Uterus (tissue), 4 donors: ENCODE measurements around the gene KRTAP5-3. TPM values are rescaled to one million over a fixed set of nuclear protein-coding genes. Genes with fewer than 3 reads are reported as not detected.

ENCODE experiments used
- DNase-seq, 2 donors: peaks; one replicate each; pipeline ENCODE4 v3.0.0-alpha.2; 2019 to 2020
- H3K27ac ChIP-seq, 2 donors: fragments of 200-600 bp; sonication (generic); 1 replicate in 1 of 2; 2 replicates in 1 of 2; pipeline ENCODE4 v1.5.1; 2016 to 2018
- H3K27me3 ChIP-seq, 2 donors: fragments of 200-600 bp; sonication (generic); one replicate each; pipeline ENCODE4 v1.5.1; 2018 to 2019; ENCODE audit warnings: control low read depth in 1 of 2
- H3K36me3 ChIP-seq, 2 donors: fragments of 200-600 bp; sonication (generic); one replicate each; pipeline ENCODE4 v1.5.1; 2019; ENCODE audit warnings: control low read depth in 1 of 2
- H3K4me1 ChIP-seq, 2 donors: fragments of 200-600 bp; sonication (generic); one replicate each; pipeline ENCODE4 v1.5.1; 2018 to 2019; ENCODE audit warnings: control low read depth in 1 of 2
- H3K4me3 ChIP-seq, 2 donors: fragments of 200-600 bp; sonication (generic); 1 replicate in 1 of 2; 2 replicates in 1 of 2; pipeline ENCODE4 v1.5.1; 2018 to 2019; ENCODE audit warnings: mild to moderate bottlenecking in 1 of 2
- H3K9me3 ChIP-seq, 2 donors: fragments of 200-600 bp; sonication (generic); one replicate each; pipeline ENCODE4 v1.5.1; 2019; ENCODE audit warnings: control low read depth in 1 of 2
- CTCF ChIP-seq, 4 experiments: fragments of 200-600 bp in 2 of 4; fragments of 450-650 bp in 2 of 4; sonication (generic) in 2 of 4; IDR thresholded peaks; one replicate each; pipeline ENCODE4 v1.5.1; 2016 to 2019; ENCODE audit warnings: antibody characterized with exemption in 4 of 4, mild to moderate bottlenecking in 2 of 4, moderate library complexity in 1 of 4
- POLR2A ChIP-seq, 2 donors: fragments of 450-650 bp; IDR thresholded peaks; one replicate each; pipeline ENCODE4 v1.6.1; 2016; ENCODE audit warnings: antibody characterized with exemption in 2 of 2, mild to moderate bottlenecking in 1 of 2, moderate library complexity in 1 of 2
- intact Hi-C: fragments of 100-400 bp; cut with DNase I; formaldehyde crosslinking; loops from one replicate; pipeline ENCODE4 v1.15.1; 2023; ENCODE audit warnings: low total_unique reads
- total RNA-seq, 4 donors: library from RNA; depleted of rRNA in 3 of 4; stranded (reverse); fragments of >200 nt in 3 of 4; gene quantifications; one replicate each; pipeline versions ENCODE4 v1.1.0 to v1.2.4, GENCODE V29; 2014 to 2023
- donor health status: DM: yes; HTN: yes; CAD: no.

KRTAP5-3 gene
- total RNA-seq, 4 donors from 2014 or later = not detected

GRCh38 chr11:1562469-1563148, 45.7 kb downstream of the KRTAP5-3 start:
- intact Hi-C loops = no loop called here
- H3K36me3 ChIP-seq = no peaks in the 10 kb centered on the region
- H3K27ac ChIP-seq = no peak overlapping the region

DNA sequence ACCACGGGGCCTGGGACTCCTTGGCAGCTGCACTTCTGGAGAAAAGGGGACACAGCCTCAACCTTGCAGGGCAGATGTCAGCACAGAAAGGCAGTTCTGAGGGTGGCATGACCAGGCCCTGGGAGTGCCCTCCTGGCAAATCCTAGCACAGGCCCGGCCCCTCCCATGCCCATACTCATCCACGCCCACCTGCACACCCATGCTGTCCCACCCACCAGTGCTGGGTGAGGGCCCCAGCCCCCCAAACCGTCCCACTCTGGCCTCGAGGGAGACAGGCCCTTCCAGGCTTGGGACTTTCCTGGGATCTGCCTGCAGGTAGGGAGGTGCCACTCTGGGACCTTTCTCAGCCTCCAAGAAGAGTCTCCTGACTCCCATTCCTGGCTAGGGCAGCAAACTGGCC, 46.3 kb downstream of the KRTAP5-3 start:
- H3K4me3 ChIP-seq = no peak overlapping the region
- TF ChIP-seq POLR2A (IDR thresholded peaks at IDR 0.05) (no peak), CTCF (IDR thresholded peaks at IDR 0.05) (no peak)
- H3K4me1 ChIP-seq = peaks cover 0 to 11% of the 10 kb centered on the region in 2 donors
- H3K27me3 ChIP-seq = no peaks in the 10 kb centered on the region
- intact Hi-C loops = no loop called here
- H3K27ac ChIP-seq = no peak overlapping the region
- no peaks in the 10 kb centered on the region for H3K36me3 ChIP-seq
- no peaks in the 10 kb centered on the region for H3K9me3 ChIP-seq
- DNase-seq = no peak

More at GRCh38 chr11:1562469-1563148, 45.7 kb downstream of the KRTAP5-3 start:
- no peaks in the 10 kb centered on the region for H3K9me3 ChIP-seq
- DNase-seq = no peak
- H3K4me1 ChIP-seq = peaks cover 0 to 11% of the 10 kb centered on the region in 2 donors
- H3K4me3 ChIP-seq = no peak overlapping the region
- no peaks in the 10 kb centered on the region for H3K27me3 ChIP-seq
- TF ChIP-seq POLR2A (IDR thresholded peaks at IDR 0.05) = no peak
- TF ChIP-seq CTCF (IDR thresholded peaks at IDR 0.05) = no peak

DNA sequence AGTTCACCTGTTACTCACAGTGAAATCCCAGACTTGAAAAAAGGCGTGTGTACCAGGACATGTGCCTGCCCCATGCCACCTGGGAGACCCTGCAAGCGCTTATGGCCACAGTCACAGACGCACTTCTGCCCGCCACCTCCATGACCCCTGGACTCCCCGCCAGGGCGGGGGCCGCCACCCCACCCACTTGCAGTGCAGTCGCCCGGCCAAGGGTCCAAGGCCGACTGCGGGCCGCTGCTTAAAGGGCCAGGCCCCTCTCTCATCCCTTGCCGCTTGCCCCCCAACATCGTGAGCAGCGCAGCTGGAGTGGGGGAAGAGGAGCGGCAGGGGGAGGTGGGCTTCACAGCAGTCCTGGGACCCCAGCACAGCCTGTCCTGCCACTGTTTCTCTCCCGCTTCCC, 47.0 kb downstream of the KRTAP5-3 start:
- Histone ChIP-seq H3K9me3 (no peaks in the 10 kb centered on the region), H3K4me3 (no peak overlapping the region), H3K27me3 (no peaks in the 10 kb centered on the region), H3K27ac (no peak overlapping the region), H3K36me3 (no peaks in the 10 kb centered on the region), H3K4me1 (peaks cover 0 to 11% of the 10 kb centered on the region in 2 donors)
- no peak for DNase-seq
- intact Hi-C loops = no loop called here
- TF ChIP-seq CTCF (IDR thresholded peaks at IDR 0.05) = no peak

DNA sequence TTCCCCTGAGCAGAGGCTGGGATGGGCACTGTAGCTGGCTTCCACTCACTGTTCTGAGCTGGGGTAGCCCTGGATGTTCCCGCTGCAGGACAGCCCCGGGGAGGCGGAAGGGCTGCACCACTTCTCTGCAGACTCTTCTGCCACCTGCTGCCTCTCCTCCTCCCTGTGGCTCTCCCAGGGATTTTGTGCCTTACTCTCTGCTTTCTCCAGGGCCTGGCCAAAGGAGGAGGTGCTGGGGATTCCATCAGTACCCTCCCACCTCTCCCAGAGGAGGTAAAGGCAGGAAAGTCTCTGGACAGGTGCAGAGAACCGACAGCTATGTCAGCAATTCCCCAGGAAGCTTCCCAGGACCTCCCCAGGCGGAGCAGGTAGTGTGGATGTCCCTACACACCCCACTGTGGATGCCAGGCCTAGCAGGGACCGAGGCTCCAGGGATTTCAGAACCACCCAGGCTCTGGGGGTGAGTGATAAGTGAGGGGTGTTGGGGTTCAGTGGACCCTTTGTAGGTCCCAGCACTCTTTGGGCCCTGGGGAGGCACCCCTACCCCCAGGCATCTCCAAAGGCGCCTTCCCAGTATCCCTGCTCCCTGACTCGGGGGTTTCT, 47.5 kb downstream of the KRTAP5-3 start:
- no peaks in the 10 kb centered on the region for H3K36me3 ChIP-seq
- no peaks in the 10 kb centered on the region for H3K9me3 ChIP-seq
- H3K27me3 ChIP-seq = no peaks in the 10 kb centered on the region
- intact Hi-C loops = no loop called here
- H3K4me1 ChIP-seq = peaks cover 0 to 11% of the 10 kb centered on the region in 2 donors
- TF ChIP-seq POLR2A (IDR thresholded peaks at IDR 0.05) (no peak), CTCF (IDR thresholded peaks at IDR 0.05) (no peak)
- no peak for DNase-seq
- H3K27ac ChIP-seq = peak overlapping the region in 1 of 2 donors; percentile 96
- no peak overlapping the region for H3K4me3 ChIP-seq

DNA sequence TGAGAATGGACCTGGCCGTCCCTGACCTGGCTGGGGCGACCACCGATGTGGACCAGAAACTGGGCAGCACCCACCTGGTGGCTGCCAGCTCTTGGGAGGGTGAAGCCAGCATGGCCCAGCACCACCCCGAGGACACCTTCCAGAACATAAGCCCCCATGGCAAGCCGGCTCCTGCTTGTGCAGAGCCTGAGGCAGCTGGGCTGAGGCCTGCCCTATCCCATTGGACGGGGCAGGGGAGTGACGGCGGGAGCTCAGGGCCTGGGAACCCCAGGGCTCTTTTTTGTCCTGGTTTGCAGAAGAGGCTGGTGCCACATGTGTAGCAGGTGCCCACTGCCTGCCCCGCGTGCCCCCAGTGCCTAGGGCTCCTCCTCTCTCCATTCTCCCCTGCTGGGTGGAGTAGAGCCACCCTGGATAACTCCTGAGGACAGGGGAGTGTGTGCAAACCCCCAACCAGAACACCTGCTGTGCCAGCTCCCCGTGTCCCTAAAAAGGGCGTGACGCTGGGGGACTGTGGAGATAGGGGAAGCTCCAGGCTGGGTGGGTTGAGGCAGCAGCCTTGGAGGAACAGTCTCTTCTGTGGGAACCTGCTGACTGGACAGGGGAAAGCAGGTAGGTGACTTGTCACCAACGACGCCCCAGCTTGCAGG, 48.1 kb downstream of the KRTAP5-3 start:
- intact Hi-C loops = no loop called here
- no peaks in the 10 kb centered on the region for H3K36me3 ChIP-seq
- no peaks in the 10 kb centered on the region for H3K27me3 ChIP-seq
- H3K27ac ChIP-seq = peak overlapping the region; percentile 92 to 96
- no peak overlapping the region for H3K4me3 ChIP-seq
- no peaks in the 10 kb centered on the region for H3K9me3 ChIP-seq
- DNase-seq = no peak
- TF ChIP-seq POLR2A (IDR thresholded peaks at IDR 0.05) (no peak), CTCF (IDR thresholded peaks at IDR 0.05) (no peak)
- H3K4me1 ChIP-seq = peaks cover 0 to 11% of the 10 kb centered on the region in 2 donors
